Measurements from ENCODE around the gene CASD1.

DNA sequence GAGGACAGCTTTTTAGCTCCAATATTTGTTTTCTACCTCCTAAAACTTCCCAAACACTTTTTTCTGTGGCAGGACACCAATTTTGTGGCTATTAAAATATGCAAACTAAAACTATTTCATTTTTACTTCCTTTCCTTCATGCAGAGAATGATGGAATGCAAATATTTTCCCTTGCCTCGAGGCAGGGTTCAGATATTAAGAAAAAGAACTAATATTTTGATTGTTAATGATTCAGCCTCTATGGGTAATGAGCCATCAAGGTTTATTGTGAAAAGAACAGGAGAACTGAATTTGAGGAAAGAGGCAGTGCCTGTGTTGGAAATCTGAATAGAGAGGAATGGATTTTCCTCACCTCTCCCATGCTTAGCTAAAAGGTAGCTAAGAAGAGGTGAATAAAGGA is 43.1 kb upstream of the CASD1 start:
- TF ChIP-seq, protein P1, sequence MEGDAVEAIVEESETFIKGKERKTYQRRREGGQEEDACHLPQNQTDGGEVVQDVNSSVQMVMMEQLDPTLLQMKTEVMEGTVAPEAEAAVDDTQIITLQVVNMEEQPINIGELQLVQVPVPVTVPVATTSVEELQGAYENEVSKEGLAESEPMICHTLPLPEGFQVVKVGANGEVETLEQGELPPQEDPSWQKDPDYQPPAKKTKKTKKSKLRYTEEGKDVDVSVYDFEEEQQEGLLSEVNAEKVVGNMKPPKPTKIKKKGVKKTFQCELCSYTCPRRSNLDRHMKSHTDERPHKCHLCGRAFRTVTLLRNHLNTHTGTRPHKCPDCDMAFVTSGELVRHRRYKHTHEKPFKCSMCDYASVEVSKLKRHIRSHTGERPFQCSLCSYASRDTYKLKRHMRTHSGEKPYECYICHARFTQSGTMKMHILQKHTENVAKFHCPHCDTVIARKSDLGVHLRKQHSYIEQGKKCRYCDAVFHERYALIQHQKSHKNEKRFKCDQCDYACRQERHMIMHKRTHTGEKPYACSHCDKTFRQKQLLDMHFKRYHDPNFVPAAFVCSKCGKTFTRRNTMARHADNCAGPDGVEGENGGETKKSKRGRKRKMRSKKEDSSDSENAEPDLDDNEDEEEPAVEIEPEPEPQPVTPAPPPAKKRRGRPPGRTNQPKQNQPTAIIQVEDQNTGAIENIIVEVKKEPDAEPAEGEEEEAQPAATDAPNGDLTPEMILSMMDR (IDR thresholded peaks at IDR 0.05) = no peak
- TF ChIP-seq POLR2A (IDR thresholded peaks at IDR 0.05) = no peak

Data from sigmoid colon (tissue), 3 donors.